OCI-LY1 (cell line): ENCODE results near the gene LY86.

ENCODE experiments used
- EZH2 ChIP-seq: fragments of 200-600 bp; sonication (generic), shearing (Covaris generic); IDR thresholded peaks from 2 replicates; pipeline ENCODE4 v1.8.0; 2017; ENCODE audit warnings: borderline replicate concordance, mixed run types, mild to moderate bottlenecking, antibody characterized with exemption, low read length, moderate library complexity, mixed read lengths
- TF ChIP-seq, protein P1 (sequence below): fragments of 200-600 bp; sonication (generic), shearing (Covaris generic); IDR thresholded peaks from 2 replicates; pipeline ENCODE4 v1.5.1; 2017; ENCODE audit warnings: mild to moderate bottlenecking, antibody characterized with exemption, low read length, moderate library complexity, mixed read lengths

DNA sequence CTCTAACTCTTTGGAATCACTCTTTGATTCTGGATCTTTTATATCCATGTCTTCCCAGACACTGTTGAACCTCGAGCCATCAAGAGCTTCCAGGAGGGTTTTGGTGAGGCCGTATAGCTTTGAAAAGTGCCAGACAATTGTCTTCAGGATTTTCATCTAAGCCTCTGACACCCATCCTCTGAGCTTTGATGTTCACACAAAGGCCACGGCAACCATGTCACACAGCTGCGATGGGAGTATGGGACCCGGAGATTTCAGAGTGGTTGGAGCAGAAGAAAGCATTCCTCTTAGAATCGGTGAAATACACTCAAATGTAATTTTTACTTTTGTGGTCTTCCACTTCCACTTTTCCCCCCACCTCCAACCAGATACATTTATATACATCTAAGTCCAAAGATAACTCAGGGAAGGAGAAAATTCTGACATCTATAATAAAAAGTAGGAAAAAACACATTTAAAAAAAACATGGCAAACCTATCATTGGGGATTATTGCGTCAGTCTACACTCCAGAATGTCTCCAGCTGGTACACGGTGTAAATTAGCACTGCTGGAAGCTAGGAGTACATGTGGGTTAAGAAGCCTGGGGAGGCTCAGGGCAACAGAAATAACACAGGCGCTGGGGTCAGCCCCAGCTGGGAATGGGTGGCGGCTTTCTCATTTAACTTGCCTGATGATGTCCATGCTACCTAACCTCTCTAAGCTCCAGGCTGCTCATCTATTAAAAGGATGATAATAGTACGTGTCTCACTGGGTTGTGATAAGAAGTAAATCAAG is 92.7 kb downstream of the LY86 start:
- no peak for TF ChIP-seq EZH2
- TF ChIP-seq, protein P1, sequence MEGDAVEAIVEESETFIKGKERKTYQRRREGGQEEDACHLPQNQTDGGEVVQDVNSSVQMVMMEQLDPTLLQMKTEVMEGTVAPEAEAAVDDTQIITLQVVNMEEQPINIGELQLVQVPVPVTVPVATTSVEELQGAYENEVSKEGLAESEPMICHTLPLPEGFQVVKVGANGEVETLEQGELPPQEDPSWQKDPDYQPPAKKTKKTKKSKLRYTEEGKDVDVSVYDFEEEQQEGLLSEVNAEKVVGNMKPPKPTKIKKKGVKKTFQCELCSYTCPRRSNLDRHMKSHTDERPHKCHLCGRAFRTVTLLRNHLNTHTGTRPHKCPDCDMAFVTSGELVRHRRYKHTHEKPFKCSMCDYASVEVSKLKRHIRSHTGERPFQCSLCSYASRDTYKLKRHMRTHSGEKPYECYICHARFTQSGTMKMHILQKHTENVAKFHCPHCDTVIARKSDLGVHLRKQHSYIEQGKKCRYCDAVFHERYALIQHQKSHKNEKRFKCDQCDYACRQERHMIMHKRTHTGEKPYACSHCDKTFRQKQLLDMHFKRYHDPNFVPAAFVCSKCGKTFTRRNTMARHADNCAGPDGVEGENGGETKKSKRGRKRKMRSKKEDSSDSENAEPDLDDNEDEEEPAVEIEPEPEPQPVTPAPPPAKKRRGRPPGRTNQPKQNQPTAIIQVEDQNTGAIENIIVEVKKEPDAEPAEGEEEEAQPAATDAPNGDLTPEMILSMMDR, result no peak
